Measurements from ENCODE around the gene SLC6A2.

Gene SLC6A2

DNA sequence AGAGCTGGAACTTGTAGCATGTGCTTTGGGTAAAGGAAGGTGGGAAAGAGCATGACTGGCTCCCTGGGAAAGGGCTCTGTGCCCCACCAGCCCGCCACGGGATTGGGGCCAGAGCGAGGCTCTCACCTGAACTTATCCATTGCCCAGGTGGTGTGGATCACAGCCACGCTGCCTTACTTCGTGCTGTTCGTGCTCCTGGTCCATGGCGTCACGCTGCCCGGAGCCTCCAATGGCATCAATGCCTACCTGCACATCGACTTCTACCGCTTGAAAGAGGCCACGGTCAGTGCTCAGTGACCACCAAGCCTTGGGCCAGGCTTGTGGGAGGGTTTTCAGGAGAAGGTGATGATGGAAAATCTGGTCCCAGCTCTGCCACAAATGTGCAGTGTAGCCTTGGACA is 36.0 kb downstream of the SLC6A2 start:
- no peaks in the 10 kb centered on the region for H3K9me3 Mint-ChIP-seq
- no peaks in the 10 kb centered on the region for H3K36me3 Mint-ChIP-seq (ENCODE audit: insufficient read depth)
- H3K27ac Mint-ChIP-seq (ENCODE audit: low read depth): no peak overlapping the region
- no peak overlapping the region for H3K4me3 Mint-ChIP-seq
- DNase-seq (ENCODE audit: low spot score in 2 of 2): no peak
- peaks cover 19% of the 10 kb centered on the region for H3K27me3 Mint-ChIP-seq
- H3K4me1 Mint-ChIP-seq: no peaks in the 10 kb centered on the region
- no peak for ATAC-seq (replicated peaks; ENCODE audit: extremely low read depth, poor library complexity, severe bottlenecking)

DNA sequence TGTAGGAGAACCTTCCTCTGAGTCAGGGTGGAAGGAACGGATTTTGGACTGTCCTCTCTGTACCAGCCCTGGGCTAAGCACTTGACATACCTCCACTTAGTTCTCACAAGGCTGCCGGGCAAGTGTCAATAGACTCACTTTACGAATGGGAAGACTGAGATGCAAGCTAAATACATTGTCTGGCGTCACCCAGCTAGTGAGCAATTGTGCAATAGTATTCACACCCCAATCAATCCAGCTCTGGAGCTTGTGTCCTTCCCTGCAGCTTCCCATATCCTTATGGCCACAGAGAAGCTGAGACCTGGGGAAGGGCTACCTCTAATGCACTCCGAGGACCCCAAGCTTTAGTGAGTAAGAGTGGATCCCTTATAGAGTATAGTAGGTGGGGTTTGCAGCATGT is 39.8 kb downstream of the SLC6A2 start:
- no peak for DNase-seq (ENCODE audit: low spot score in 2 of 2)
- Mint-ChIP-seq H3K36me3 (ENCODE audit: insufficient read depth) (no peaks in the 10 kb centered on the region), H3K4me3 (no peak overlapping the region), H3K9me3 (no peaks in the 10 kb centered on the region), H3K27me3 (peaks cover 21% of the 10 kb centered on the region), H3K4me1 (no peaks in the 10 kb centered on the region), H3K27ac (ENCODE audit: low read depth) (no peak overlapping the region)
- no peak for ATAC-seq (replicated peaks; ENCODE audit: extremely low read depth, poor library complexity, severe bottlenecking)

DNA sequence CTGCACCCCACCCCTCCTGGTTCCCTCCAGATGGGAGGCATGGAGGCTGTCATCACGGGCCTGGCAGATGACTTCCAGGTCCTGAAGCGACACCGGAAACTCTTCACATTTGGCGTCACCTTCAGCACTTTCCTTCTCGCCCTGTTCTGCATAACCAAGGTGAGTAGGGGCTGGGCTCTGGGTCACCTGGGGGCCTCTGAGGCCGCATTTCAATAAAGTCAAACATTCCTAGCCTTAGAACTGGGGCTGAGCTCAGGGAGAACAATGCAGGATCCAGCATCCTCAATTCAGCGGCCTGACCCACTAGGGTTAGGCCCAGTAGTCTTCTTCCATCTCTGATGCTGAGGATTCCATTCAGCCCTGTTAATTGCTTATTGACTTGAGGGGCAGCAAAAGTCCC is 42.1 kb downstream of the SLC6A2 start:
- H3K4me3 Mint-ChIP-seq: no peak overlapping the region

DNA sequence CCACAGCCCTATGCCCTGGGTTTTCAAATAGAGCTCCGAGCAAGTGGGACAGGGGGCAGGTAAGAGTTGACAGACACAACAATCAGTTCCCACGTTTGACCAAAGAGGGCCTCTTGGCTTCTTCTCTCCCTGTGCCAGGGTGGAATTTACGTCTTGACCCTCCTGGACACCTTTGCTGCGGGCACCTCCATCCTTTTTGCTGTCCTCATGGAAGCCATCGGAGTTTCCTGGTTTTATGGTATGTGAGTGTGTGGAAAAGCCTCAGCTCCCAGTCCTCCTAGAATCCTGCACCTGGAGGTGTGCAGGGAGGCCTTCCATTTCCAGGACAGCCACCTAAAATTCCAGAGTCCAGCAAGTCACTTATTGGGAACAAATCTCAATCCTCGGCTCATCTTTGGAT is 42.5 kb downstream of the SLC6A2 start:
- Mint-ChIP-seq H3K36me3 (ENCODE audit: insufficient read depth) (no peaks in the 10 kb centered on the region), H3K27ac (ENCODE audit: low read depth) (no peak overlapping the region), H3K4me1 (no peaks in the 10 kb centered on the region), H3K4me3 (no peak overlapping the region), H3K27me3 (peaks cover 12% of the 10 kb centered on the region), H3K9me3 (no peaks in the 10 kb centered on the region)
- no peak for DNase-seq (ENCODE audit: low spot score in 2 of 2)
- no peak for ATAC-seq (replicated peaks; ENCODE audit: extremely low read depth, poor library complexity, severe bottlenecking)

More for the DNA sequence above, 42.1 kb downstream of the SLC6A2 start:
- H3K36me3 Mint-ChIP-seq (ENCODE audit: insufficient read depth): no peaks in the 10 kb centered on the region
- DNase-seq (ENCODE audit: low spot score in 2 of 2) (no peak), ATAC-seq (replicated peaks; ENCODE audit: extremely low read depth, poor library complexity, severe bottlenecking) (no peak)
- no peaks in the 10 kb centered on the region for H3K9me3 Mint-ChIP-seq
- peaks cover 12% of the 10 kb centered on the region for H3K27me3 Mint-ChIP-seq
- no peak overlapping the region for H3K27ac Mint-ChIP-seq (ENCODE audit: low read depth)
- no peaks in the 10 kb centered on the region for H3K4me1 Mint-ChIP-seq

DNA sequence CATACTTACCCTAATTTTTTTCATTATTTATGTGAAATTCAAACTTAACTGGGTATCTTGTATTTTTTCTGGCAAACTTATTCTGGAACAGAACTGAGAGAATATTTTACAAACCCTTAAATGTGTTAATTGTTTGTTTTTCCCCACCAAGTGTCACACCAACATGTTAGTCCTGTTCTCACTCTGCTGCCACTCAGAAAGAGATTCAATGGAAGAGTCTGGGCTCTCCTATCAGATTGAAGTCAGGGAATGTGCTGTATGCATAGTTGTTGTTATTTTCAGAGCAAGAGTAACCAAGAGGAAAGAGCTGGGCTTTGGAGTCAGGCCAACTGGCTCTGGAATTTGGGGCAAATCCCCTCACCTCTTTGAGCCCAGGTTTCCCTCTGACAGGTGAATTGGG is 43.2 kb downstream of the SLC6A2 start:
- Mint-ChIP-seq H3K27me3 (peaks cover 12% of the 10 kb centered on the region), H3K4me1 (no peaks in the 10 kb centered on the region), H3K4me3 (no peak overlapping the region), H3K9me3 (no peaks in the 10 kb centered on the region), H3K36me3 (ENCODE audit: insufficient read depth) (no peaks in the 10 kb centered on the region), H3K27ac (ENCODE audit: low read depth) (no peak overlapping the region)
- ATAC-seq (replicated peaks; ENCODE audit: extremely low read depth, poor library complexity, severe bottlenecking) (no peak), DNase-seq (ENCODE audit: low spot score in 2 of 2) (no peak)

DNA sequence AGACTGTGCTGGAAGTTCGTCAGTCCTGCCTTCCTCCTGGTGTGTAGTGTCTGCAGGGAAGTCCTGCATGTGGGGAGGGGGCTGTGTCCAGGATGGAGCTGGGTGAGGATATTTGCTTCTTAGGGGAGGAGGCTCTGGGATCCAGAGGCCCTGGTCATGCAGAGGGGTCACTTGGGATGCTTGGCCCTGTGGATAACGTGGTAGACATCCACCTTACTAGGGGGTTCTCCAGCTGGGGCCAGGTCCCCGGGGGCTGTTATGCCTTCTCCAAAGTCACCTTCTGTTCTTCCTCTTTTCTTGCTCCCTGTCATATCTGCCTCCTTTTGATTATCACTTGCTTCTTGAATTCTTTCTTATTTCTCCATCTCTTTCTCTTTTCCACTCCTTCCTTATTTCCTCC is 43.8 kb downstream of the SLC6A2 start:
- DNase-seq (ENCODE audit: low spot score in 2 of 2): no peak
- Mint-ChIP-seq H3K27ac (ENCODE audit: low read depth) (no peak overlapping the region), H3K27me3 (peaks cover 12% of the 10 kb centered on the region), H3K36me3 (ENCODE audit: insufficient read depth) (no peaks in the 10 kb centered on the region), H3K4me3 (no peak overlapping the region), H3K4me1 (no peaks in the 10 kb centered on the region), H3K9me3 (no peaks in the 10 kb centered on the region)
- no peak for ATAC-seq (replicated peaks; ENCODE audit: extremely low read depth, poor library complexity, severe bottlenecking)

DNA sequence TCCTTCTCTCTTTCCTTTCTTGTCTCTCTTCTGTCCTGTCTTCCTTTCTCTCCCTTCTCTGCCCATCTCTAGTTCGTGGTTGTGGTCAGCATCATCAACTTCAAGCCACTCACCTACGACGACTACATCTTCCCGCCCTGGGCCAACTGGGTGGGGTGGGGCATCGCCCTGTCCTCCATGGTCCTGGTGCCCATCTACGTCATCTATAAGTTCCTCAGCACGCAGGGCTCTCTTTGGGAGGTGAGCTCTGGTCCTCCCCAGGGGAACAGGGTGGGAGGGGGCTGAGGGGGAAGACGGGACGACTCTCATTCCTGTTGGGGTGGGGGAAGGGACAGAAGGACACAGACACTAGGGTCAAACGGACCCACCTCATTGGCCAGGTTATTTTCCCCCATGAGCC is 44.3 kb downstream of the SLC6A2 start:
- Mint-ChIP-seq H3K27ac (ENCODE audit: low read depth) (no peak overlapping the region), H3K9me3 (no peaks in the 10 kb centered on the region)
- ATAC-seq (replicated peaks; ENCODE audit: extremely low read depth, poor library complexity, severe bottlenecking): no peak

DNA sequence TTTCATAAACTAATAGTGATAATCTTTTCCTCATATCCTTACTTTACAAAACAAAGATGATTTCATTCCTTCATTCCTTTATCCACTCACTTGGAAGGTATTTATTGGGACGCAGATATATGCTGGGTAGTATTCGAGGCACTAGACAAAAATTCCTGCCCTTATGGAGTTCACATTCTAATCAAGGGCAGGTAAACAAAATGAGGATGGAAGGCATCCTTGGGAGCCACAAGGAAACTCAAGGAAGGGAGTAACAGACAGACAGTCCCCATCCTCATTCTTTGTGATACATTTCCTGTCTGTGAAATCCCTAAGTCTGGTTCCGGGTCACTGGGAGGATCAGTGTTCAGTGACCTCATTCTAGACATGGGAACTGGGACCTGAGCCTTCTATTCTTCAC is 45.2 kb downstream of the SLC6A2 start:
- Mint-ChIP-seq H3K36me3 (ENCODE audit: insufficient read depth) (no peaks in the 10 kb centered on the region), H3K27ac (ENCODE audit: low read depth) (no peak overlapping the region), H3K27me3 (peaks cover 21% of the 10 kb centered on the region), H3K4me3 (no peak overlapping the region), H3K4me1 (no peaks in the 10 kb centered on the region), H3K9me3 (no peaks in the 10 kb centered on the region)
- no peak for DNase-seq (ENCODE audit: low spot score in 2 of 2)
- ATAC-seq (replicated peaks; ENCODE audit: extremely low read depth, poor library complexity, severe bottlenecking): no peak

More for the DNA sequence above, 44.3 kb downstream of the SLC6A2 start:
- DNase-seq (ENCODE audit: low spot score in 2 of 2): no peak
- no peaks in the 10 kb centered on the region for H3K36me3 Mint-ChIP-seq (ENCODE audit: insufficient read depth)
- H3K27me3 Mint-ChIP-seq: peaks cover 12% of the 10 kb centered on the region
- H3K4me1 Mint-ChIP-seq: no peaks in the 10 kb centered on the region
- H3K4me3 Mint-ChIP-seq: no peak overlapping the region

DNA sequence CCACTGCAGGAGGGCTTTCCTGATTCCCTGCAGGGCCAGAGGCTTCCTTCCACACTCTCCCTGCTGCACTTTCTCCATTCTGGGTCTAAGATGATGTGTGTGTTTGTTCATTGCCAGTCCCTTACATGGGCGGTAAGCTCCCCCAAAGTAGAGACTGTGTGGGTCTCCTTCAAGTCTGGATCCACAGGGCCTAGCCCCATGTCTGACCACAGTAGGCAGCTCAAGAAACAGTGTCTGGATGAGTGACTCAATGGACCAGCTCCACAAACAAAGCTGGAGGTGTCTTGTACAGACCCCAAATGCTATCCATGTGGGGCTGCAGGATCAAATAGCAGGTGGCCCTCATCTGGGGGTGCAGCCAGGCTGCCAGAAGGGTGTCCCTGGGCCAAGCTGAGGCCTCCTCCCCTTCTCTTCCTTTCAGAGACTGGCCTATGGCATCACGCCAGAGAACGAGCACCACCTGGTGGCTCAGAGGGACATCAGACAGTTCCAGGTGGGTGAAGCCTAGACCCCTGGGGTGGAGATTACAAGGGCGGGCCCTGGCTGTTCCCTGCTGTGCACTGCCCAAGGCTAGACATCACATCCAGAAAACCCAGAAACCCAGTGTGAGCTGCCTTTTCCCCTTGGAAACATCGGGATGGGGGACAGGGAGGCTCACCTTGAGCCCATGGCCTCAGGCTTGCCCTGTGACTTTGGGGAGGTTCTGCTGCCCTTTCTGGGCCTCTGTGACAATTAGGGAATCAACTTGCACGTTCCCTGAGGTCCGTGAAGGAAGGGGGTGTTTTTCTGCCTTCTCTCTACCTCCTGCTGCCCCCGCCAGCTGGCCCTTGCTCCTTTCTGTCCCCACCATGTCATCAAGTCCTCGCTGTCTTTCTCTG is 45.9 kb downstream of the SLC6A2 start:
- H3K27ac Mint-ChIP-seq (ENCODE audit: low read depth): no peak overlapping the region
- DNase-seq (ENCODE audit: low spot score in 2 of 2): no peak
- no peak overlapping the region for H3K4me3 Mint-ChIP-seq
- H3K36me3 Mint-ChIP-seq (ENCODE audit: insufficient read depth): no peaks in the 10 kb centered on the region
- no peaks in the 10 kb centered on the region for H3K9me3 Mint-ChIP-seq
- no peaks in the 10 kb centered on the region for H3K4me1 Mint-ChIP-seq
- peaks cover 29% of the 10 kb centered on the region for H3K27me3 Mint-ChIP-seq
- no peak for ATAC-seq (replicated peaks; ENCODE audit: extremely low read depth, poor library complexity, severe bottlenecking)

DNA sequence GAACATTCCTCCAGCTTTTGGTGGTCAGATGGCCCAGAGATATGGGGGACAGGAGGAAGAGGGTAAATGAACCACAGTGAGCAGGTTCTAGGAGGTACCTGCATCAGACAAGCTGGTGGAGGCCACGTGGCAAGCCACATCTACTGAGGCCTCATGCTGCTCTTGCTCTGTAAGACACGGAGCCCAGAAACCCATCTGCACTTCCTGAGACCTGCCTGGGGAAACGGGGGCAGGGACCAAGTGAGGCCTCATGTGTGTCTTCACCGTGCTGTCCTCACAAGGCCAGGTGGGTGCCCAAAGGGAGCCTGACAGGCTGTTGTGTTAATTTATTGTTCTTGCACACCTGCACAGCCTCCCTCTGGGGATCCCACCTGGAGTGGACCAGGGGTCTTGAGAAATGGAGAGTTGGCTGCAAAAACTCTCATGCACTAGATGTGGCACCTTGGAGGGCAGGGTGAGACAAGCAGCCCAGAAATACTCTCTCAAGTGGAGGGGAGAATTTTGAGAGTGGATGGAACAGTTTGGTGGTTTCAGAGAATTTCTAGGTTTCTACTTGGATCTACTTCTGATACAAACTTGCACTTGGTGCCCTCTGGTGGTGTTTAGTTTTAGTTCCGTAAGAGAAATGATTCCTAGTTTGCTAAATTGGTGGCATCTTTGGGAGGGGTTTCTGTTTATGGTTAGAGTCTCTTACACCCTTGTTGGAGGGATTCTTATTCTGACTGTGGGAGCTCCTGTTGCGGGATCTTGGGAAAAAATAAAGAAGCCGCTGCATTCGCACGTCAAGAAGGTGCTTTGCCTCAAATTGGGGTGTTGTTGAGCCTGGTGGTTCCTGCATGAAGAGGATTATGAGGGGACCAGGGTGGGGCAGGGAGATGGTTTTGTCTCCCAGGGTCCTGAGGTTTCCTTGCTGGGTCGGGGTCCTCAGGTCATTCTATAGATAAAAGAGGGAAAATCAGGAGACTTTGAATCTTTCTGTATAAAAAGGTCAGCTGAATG is 47.5 kb downstream of the SLC6A2 start:
- H3K36me3 Mint-ChIP-seq (ENCODE audit: insufficient read depth): no peaks in the 10 kb centered on the region
- peaks cover 45% of the 10 kb centered on the region for H3K27me3 Mint-ChIP-seq
- H3K9me3 Mint-ChIP-seq: no peaks in the 10 kb centered on the region
- ATAC-seq (replicated peaks; ENCODE audit: extremely low read depth, poor library complexity, severe bottlenecking): no peak
- H3K4me1 Mint-ChIP-seq: no peaks in the 10 kb centered on the region
- H3K27ac Mint-ChIP-seq (ENCODE audit: low read depth): no peak overlapping the region
- no peak overlapping the region for H3K4me3 Mint-ChIP-seq
- DNase-seq (ENCODE audit: low spot score in 2 of 2): no peak

DNA sequence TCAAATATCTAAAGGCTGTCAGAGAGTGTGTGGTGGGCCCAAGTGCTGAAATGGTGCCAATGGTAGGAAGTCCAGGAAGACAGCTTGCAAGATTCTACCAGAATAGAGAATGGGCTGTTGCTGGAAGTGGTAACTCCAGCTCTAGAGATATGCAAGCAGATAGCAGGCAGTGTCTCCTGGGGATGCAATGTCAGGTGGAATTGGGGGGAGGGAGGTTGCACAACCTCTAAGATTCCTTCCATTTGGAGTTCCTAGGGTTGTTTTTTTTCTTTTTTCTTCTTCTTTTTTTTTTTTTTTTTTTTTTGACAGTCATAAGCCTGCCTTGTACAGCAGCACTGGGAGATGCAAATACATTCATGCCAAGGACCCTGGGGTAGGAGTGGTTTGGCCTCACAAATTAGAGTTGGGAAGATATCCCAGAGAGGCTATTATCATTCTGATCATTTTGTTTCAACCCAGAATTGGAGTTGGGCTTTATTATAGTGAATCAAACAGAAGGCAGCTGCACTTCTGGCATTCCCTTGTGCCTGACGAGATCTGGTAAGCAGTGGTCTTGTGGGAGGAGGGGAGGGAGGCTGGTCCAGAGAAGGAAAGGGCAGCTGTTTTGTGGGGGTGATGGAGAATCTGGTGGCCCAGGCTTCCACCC is 51.1 kb downstream of the SLC6A2 start:
- Mint-ChIP-seq H3K4me3 (no peak overlapping the region), H3K27me3 (peaks cover 67% of the 10 kb centered on the region), H3K9me3 (no peaks in the 10 kb centered on the region), H3K4me1 (no peaks in the 10 kb centered on the region), H3K27ac (ENCODE audit: low read depth) (no peak overlapping the region), H3K36me3 (ENCODE audit: insufficient read depth) (no peaks in the 10 kb centered on the region)
- no peak for ATAC-seq (replicated peaks; ENCODE audit: extremely low read depth, poor library complexity, severe bottlenecking)
- DNase-seq (ENCODE audit: low spot score in 2 of 2): no peak

DNA sequence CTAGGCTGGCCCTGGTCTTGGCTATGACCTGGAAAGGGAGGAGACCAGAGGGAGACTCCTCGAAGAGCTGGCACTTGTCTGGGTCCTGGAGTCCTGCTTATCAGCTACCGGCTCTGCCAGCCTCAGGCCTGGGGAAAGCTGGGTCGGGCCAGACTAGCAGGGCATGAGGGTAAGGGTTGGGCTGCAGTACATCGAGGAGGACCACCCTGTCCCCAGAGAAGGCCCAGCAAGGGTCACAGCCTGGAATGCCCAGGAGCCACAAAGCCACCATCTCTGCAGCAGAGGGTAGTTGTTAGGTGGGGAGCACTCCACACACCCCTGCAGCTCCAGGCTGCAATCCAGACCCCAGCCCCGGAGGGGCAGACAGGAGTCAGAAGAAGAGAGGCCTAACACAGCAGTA is 54.0 kb downstream of the SLC6A2 start:
- H3K4me3 Mint-ChIP-seq: no peak overlapping the region

More for the DNA sequence above, 54.0 kb downstream of the SLC6A2 start:
- ATAC-seq (replicated peaks; ENCODE audit: extremely low read depth, poor library complexity, severe bottlenecking) (no peak), DNase-seq (ENCODE audit: low spot score in 2 of 2) (no peak)
- H3K27ac Mint-ChIP-seq (ENCODE audit: low read depth): no peak overlapping the region
- H3K4me1 Mint-ChIP-seq: no peaks in the 10 kb centered on the region
- H3K36me3 Mint-ChIP-seq (ENCODE audit: insufficient read depth): no peaks in the 10 kb centered on the region
- peaks cover 84% of the 10 kb centered on the region for H3K27me3 Mint-ChIP-seq
- no peaks in the 10 kb centered on the region for H3K9me3 Mint-ChIP-seq
